GM10266 (cell line): ENCODE results near the gene ASB4.

Experiments
- DNase-seq: peaks from one replicate; pipeline ENCODE4 v3.0.0; 2012; ENCODE audit errors: extremely low spot score
- CTCF ChIP-seq: IDR thresholded peaks from 2 replicates; pipeline ENCODE4 v1.5.1; 2012; ENCODE audit warnings: mild to moderate bottlenecking, low read depth; ENCODE audit not compliant: control insufficient read depth, insufficient read depth; ENCODE audit errors: missing control alignments

Gene ASB4

GRCh38 chr7:95529701-95530100, 44.0 kb downstream of the ASB4 start:
- no peak for TF ChIP-seq CTCF
- DNase-seq, result no peak

- DNase-seq, result no peak
- TF ChIP-seq CTCF, result no peak
These were observed 45.1 kb downstream of the ASB4 start for GRCh38 chr7:95530881-95531280.

DNA sequence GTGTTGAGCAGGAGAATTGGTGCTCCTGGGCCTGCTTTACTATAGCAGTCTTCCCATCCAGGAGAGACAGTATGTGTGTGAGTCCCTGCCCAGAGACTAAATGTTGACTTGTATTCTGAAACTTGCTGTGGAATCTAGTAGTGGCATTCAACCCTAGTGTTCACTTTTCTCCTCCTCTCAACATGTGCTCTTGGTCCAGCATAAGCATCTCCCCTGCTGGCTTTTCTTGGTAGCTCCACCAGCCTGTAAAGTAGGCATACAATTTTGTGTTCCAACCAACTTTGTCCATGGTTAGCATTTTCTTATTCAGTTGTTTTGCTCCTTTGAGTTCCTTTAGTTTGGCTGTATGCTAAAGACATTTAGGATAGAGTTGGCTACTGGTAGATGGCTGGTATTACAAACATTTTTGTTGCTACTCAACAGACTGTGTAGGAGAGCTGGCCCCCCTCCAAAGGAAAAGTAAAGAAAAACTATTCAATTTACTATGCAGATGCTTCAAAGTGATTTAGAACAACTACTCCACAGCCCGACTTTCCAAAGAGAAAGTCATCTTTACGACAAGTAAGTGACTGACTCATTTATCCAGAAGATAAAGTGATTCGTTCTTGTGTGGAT, 46.0 kb downstream of the ASB4 start:
- no peak for DNase-seq
- no peak for TF ChIP-seq CTCF

DNA sequence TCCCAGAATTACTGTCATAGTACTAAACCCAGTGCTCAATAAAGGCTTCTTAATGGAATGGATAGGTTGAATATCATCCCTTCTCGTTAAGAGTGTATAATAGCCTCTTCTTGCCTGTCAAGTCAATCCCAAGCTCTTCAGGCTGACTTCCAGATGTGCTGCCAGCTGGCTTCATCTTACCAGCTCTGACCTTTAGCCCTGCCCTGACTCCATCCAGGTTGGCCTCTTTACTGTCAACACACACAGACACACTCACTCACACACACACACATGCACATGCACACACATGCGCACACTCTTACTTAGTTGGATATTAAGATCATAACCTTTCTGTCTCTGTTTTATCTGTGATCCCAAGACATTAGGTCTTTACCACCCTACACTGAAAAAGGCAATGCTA, 49.1 kb downstream of the ASB4 start:
- TF ChIP-seq CTCF, result no peak
- no peak for DNase-seq

GRCh38 chr7:95535662-95536061, 49.9 kb downstream of the ASB4 start:
- no peak for DNase-seq
- TF ChIP-seq CTCF, result no peak

DNA sequence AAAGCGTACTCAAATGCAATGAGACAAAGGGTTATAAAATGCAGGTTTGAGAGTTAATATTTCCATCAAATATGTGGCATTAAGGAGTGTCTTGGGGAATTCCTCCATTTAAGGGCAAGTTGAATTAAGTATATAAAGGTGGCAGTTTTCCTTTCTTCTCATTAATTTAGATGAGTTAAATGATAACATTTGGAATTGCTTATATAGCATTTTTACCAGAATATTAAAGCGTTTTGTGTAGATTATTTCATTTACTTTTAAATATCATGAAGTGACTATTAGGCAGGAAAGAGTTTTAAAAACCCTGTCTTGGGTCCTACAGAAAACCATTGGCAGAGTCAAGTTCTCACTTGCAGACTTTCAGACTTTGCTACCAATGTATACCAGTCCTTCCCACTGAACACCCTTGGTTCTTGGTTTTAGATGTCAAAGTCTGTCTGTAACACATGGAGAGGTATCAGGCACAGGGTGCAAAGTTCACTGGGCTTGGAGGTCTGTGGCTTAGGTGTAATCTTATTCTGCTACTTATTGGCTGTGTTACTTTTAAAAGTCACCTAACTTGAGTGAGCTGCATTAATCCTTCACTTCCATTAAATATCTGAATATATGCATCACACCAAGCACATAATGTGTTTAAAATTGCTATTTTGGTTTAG, 51.0 kb downstream of the ASB4 start:
- DNase-seq, result no peak
- no peak for TF ChIP-seq CTCF

- DNase-seq, result no peak
- no peak for TF ChIP-seq CTCF
These were observed 51.7 kb downstream of the ASB4 start for GRCh38 chr7:95537468-95537867.
